ENCODE results near the gene SMIM22.
"Not testable (repeated sequence)": the region's sequence is repeated elsewhere in the genome, so short reads cannot be mapped to it uniquely, and the experiment has no call there.

The SMIM22 gene

DNA sequence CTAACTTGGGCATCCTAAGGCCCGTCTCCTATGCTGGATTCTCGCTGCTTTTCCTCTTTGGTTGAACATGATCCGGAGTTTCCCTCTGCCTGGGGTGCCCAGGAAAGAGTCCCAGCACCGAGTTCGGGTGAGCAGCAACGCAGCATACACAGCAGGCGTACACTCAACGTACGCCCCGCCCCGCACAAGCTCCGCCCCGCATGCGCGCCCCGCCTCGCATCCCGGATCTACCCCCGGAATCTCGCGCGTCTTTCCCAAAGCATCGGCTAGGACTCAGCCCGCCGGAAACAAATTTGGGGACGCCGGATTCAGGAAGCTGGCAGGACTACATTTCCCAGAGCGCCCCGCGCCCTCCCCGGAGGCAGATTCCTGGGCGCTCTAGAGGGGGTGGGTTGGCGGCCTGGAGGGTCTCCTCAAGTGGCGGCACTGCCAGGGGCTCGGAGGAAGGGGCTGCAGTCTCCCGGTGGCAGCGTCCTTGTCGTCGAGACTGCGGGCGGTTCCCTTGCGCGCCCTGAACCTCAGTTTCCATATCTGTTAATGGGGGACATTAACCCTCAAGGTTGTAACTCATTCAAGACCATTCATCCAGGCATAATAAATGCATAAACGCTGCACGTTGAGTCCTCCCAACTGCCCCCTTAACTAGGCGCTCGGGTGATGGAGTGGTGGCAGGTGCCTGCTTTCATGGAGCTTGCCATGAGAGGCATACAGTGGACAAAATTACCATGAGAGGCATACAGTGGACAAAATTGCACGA is 26.4 kb upstream of the SMIM22 start:
- DNase-seq (ENCODE audit: low read depth) = peak; percentile 67

DNA sequence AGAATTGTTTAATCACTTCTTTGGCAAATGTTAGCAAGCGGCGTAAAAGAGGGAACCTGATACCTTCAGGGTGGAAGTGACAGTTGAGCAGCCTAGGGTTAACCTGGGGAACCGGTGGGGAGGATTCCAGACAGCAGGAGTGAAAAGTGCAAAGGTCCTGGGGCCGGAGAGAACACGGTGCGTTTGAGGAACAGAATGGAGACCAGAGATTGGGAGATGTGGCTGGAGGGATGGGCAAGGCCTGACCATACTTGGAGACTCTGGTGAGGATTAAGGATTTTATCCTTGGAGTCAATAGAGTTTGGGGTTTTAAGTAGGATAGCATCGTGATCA is 25.9 kb upstream of the SMIM22 start:
- DNase-seq (ENCODE audit: low read depth) = no peak

DNA sequence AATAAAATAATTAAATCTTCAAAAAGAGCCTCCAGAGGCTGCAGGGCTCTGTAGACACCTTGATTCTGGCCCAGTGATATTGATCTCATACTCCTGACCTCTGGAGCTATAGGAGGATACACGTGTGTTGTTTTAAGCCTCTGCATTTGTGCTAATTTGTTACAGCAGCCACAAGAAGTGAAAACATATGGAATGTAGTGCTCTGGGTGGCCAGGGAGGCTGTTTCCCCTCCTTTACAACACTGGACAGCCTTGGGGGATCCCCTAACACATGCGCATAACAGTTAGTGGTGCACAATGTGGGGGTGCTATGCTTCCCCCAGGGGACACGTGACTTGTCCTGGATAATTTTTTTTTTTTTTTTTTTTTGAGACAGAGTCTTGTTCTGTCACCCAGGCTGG is 23.5 kb upstream of the SMIM22 start:
- no peak for DNase-seq (ENCODE audit: low read depth)

DNA sequence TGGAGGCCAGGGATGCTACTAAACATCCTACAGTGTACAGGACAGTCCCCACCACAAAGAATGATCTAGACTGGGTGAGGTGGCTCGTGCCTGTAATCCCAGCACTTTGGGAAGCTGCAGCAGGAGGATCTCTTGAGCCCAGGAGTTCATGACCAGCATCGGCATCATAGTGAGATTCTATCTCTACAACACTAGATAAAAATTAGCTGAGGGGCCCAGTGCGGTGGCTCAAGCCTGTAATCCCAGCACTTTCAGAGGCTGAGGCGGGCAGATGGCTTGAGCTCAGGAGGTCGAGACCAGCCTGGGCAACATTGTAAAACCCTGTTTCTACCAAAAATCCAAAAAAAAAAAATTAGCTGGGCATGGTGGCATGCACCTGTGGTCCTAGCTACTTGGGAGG is 22.8 kb upstream of the SMIM22 start:
- no peak for DNase-seq (ENCODE audit: low read depth)

DNA sequence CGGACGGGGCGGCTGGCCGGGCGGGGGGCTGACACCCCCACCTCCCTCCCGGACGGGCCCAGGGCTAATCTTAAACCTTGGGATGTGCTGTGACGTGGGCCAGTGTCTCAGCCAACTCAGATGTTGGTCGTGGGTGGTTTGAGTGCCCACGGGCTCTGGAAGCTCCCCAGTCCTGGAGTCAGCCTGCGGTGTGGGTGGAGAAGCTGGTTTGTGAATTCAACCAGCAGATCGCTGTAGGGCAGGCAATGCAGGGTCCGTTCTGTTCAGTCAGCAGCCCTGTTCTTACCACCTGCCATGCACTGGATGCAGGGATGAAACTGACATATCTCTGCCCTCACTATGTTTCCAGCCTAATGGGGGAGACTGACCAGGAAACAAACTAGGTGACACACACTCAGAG is 20.2 kb upstream of the SMIM22 start:
- no peak for DNase-seq (ENCODE audit: low read depth)

DNA sequence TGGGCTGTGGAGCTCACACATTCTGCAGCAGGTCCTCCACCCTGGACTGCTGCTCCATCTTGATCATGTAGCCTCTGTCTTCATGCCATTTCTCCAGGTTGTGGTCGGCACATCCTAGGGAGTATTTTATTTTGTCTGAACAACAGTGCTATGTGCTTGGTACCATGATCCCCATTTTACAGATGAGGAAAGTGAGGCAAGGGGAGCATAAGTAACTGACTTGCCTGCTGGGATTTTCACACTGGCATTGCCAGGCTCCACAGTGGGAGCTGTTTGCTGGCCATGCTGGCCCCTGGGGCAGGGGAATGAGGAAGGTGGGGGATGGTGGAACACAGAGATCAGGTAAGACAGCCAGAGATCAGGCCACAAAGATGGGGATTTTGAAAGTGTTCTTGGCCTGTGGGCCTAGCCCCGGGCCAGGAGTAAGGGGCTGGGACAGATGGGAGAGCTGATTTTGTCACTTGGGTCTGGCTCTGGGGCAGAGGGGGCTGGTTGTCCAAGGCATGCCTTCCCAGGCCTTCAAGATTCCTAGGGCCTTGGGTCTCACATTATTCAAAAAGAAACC is 18.9 kb upstream of the SMIM22 start:
- no peak for DNase-seq (ENCODE audit: low read depth)

DNA sequence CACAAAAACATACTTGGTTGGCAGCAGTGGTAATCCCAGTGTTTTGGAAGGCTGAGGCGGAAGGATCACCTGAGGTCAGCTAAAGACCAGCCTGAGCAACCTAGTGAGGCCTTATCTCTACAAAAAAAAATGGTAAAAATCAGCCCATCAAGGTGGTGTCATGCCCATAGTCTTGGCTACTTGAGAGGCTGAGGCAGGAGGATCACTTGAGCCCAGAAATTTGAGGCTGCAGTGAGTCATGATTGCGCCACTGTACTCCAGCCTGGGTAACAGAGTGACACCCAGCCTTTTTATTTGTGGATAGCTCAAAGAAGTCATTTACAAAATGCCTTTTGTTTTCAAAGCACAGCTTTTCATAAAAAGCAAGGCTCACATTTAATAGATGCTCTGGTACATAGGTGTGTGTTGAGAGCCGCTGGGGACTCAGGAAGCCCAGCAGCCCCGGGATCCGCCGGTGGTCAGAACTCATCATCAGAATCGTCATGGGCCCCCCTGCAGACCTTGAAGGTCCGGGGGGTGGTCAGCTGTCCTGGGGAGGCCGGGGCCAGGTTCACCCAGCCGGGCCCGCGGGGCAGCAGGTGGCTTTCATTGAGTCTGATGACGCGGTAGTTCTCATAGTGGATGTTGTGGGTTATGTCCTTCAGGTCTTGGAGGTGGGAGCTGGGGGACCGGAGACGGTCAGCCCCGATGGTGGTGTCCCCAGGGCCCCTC is 17.7 kb upstream of the SMIM22 start:
- no peak for DNase-seq (ENCODE audit: low read depth)

DNA sequence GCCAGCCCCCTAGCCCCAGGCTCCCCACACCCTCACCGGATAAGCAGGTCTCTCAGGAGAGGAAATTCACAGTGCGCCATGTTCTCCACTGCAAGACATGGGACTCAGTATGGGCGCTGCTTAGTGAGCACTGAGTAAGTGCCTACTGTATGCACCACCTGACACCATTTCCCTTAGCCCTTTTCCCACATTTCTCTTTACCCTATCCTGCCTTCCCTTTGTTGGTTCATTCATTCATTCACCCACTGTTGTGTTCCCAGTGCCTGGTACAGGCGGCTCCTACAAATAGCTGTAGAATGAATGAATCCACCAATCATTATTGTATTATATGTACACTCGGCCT is 17.1 kb upstream of the SMIM22 start:
- DNase-seq (ENCODE audit: low read depth) = no peak

DNA sequence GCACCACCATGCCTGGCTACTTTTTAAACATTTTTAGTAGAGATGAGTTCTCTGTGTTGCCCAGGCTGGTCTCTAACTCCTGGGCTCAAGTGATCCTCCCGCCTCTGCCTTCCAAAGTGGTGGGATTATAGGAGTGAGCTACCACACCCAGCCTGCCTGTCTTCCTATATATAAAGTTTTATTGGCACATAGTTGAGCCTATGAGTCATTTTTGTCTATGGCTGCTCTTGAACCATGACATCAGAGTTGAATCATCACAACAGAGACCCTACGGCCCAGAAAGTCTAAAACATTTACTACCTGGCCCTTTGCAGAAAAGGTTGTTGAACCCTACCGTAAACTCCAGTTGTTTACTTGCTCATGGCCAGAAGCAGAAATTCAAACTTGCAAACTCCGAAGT is 14.9 kb upstream of the SMIM22 start:
- no peak for DNase-seq (ENCODE audit: low read depth)

DNA sequence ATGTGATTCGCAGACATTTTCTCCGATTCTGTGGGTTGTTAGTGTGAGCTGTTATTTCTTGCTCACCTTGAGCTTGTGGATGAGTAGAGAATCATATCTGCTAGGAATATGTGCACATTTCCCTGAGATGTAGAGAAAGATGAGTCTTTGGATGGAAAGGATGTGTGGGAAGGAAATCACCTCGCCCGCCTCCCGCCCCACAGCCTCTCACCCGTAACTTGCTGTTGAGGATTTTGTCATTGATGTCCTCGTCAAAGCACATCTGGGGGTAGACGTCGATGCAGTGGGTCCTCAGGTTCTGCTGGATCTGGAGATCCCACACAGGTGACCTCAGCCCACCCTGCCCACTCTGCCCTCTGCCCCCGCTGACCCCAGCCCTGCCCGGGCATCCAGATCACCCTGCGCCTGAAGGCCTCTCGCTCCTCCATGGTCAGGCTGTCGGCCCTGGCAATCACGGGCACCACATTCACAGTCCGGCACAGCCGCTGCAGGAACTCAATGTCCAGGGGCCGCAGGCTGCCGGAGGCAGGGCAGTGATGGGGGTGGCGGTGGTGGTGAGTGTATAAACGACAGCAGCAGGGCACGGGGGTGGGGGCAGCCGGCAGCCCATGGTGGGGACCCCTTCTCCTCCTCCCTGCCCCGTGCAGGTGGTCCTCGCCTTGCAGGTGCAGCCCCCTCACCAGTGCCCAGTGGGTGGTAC is 11.8 kb upstream of the SMIM22 start:
- no peak for DNase-seq (ENCODE audit: low read depth)

DNA sequence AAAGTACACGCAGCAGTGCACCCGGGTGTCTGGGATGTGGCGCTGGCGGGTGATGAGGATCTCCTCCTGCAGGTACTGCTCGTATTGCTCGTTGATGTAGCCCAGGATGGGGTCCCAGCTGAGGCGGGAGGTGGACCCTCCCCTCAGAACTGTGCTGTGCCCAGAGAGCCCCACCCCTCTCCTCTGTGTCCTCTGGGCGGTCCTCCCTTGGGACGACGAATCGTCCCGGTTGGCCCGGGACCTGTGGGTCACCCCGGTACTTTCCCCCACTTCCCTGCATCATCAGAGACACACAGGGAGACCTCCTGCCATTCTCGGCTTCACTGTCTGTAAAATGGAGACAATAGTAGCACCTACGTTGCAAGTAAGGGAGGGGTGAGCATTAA is 11.2 kb upstream of the SMIM22 start:
- no peak for DNase-seq (ENCODE audit: low read depth)

DNA sequence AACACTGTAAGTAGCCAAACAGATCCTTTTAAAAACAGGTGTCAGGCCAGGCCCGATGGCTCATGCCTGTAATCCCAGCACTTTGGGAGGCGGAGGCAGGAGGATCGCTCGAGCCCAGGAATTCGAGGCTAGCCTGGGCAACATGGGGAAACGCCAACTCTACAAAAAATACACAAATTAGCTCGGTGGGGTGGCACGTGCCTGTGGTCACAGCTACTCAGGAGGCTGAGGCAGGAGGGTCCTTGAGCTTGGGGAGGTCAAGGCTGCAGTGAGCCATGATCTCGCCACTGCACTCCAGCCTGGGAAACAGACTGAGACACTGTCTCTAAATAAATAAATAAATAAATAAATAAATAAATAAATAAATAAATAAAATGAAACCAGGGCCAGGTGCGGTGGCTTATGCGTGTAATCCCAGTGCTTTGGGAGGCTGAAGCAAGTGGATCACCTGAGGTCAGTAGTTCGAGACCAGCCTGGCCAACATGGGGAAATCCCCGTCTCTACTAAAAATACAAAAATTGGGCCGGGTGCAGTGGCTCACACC is 10.7 kb upstream of the SMIM22 start:
- DNase-seq (ENCODE audit: low read depth) = not testable (repeated sequence)

DNA sequence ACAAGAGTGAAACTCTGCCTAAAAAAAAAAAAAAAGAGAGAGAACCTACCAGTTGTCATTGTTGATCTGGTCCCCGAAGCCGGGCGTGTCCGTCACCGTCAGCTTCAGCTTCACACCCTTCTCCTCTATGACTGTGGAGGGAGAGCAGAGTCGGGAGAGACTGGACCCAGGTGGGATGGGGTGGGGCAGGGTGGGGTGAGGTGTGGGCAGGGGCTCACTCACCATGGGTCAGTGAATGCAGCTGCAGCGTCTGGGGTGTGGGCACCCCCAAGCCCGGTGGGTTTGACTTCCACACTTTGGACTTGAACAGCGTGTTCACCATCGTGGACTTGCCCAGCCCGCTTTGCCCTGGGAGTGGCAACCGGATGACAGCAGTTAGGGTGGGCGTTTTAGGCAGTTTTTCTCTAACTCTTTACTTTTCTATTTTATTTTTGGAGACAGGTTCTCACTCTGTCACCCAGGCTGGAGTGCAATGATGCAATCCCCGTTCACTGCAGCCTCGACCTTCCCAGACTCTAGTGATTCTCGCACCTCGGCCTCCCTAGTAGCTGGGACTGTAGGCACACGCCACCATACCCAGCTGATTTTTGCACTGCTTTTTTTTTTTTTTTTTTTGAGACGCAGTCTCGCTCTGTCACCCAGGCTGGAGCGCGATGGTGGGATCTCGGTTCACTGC is 9.3 kb upstream of the SMIM22 start:
- DNase-seq (ENCODE audit: low read depth) = no peak

DNA sequence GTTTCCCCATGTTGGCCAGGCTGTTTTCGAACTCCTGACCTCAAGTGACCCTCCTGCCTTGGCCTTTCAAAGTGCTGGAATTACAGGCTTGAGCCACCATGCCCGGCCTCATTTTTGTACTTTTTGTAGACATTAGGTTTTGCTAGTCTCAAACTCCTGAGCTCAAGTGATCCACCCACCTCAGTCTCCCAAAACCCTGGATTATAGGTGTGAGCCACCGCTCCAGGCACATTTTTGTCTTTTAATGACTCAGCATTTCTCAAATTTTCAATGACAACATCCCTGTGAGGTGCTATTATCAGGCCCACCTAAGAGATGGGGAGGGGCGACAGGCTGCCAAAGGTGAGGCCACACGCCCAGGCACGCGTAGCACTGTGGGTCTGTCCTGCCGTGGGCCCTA is 8.1 kb upstream of the SMIM22 start:
- DNase-seq (ENCODE audit: low read depth) = no peak

DNA sequence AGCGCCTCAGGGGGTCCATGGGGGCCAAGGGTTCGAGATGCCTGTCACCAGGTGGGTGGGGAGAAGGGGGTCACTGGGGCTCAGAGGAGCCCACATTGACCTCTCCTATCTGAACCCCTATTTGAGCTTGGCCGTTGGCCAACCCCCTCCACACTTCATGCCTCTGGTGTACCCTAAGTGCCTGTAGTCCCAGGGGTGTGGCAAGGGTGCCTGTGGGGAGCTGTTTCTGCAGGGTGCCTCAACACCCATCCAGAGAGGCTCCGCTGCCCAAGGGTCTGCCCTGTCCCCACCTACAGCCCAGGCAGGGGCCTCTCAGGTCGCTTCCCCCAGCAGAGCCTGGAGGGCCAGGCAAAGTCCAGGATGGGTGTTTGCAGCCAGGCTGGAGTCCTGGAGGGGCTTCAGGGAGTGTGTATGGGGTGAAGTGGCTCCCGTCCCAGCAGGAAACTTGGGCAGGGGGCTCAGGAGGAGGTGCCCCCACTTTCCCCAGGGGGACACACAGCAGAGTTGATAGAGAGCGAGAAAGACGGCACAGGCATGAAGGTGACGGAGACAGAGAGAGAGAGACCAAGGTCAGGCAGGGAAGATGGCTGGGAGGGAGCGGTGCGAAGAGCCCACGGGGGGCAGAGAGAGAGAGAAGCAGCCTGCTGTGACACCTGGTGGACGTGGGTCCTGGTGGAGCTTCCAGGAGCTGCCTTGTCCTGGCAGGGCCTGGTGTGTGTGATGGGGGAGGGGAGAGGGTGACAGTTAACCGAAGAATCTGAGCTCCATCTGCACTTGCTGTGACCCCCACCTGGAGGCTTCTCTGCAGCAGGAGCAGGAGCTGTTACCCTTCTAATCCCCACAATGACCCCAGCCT is 7.3 kb upstream of the SMIM22 start, which contains the start of gene SEPTIN12:
Gene SEPTIN12, minus strand, starts transcription at position 719 of the 856 bp plus-strand sequence. Its CDS starts 700 bp downstream, at position 19.
- no peak for DNase-seq (ENCODE audit: low read depth)

DNA sequence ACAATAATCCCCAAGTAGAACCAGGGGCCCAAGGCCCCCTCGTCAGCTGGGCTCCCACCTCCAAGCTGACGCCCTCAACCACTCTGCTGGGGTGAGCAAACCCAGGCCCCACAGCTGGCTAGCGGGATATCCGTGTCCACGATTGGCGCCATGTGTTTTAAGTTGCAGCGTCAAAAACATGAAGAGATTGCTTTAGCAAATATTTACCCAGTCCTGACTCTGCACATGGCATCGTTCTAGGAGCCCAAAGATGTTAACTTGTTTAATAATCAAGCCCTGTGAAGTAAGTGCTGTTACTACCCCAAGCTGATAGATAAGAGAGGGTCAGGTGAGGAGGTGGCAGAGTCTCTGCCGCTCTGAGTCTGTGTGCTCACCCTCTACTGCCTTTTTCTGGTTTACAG is 6.7 kb upstream of the SMIM22 start:
- DNase-seq (ENCODE audit: low read depth) = no peak

DNA sequence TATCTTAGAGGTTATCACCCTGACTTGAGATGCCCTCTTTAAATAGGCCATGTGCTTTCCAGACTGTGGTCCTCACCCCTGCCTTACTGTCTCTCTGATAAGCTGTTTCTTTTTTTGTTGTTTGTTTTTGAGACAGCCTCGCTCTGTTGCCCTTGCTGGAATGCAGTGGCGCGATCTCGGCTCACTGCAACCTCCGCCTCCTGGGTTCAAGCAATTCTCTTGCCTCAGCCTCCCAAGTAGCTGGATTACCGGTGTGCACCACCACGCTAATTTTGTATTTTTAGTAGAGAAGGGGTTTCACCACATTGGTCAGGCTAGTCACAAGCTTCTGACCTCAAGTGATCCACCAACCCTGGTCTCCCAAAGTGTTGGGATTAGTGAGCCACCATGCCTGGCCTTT is 6.3 kb upstream of the SMIM22 start:
- no peak for DNase-seq (ENCODE audit: low read depth)

DNA sequence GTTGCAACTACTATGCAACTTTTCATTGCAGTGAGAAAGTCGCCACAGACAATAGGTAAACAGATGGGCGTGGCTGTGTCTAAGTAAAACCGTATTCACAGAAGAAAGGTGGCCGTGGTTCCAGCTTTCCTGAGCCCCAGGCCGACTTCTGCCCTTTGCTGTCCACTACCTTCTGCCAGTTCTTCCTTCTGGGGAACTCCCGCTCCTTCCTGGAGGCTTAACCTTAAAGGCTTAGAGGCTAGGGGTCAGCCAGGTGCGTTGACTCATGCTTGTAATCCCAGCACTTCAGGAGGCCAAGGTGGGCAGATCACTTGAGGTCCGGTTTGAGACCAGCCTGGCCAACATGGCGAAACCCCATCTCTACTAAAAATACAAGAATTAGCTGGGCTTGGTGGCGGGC is 4.9 kb upstream of the SMIM22 start:
- DNase-seq (ENCODE audit: low read depth) = no peak

DNA sequence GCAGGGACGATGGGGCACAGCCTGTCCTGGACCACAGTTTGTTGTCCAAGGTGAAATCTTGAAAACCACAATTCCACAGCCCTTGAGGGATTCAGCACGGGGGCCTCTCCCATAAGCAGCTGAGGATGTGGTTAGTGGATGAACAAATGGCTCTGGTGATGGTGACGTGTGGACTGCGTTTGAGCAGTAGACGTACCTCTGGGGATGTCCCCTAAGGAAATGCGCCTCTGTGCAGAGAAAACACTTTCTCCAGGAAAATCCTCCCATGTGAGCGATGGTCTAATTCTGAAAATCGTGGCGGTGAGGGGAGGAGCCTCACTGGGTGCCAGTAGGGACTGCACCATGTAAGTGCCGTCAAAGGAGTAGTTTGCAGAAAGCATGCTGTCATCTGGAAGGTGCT is 4.3 kb upstream of the SMIM22 start:
- no peak for DNase-seq (ENCODE audit: low read depth)

DNA sequence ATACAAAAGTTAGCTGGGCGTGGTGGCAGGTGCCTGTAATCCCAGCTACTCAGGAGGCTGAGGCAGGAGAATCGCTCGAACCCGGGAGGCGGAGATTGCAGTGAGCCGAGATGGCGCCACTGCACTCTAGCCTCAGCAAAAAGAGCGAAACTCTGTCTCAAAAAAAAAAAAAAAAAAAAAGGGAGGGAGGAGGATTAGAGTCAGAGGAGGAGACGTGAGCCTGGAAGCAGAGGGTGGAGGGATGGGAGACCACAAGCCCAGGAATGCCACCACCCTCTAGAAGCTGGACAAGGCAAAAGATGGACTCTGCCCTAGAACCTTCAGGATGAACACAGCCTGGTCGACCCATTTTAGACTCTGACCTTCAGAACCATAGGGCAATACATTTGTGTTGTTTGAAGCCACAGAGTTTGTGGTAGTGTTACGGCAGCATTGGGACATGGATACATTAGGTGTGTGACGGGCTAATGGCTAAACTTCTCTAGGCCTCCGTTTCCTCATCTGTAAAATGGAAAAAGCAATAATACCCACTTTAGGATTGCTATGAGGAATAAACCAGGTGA is 2.1 kb upstream of the SMIM22 start:
- no peak for DNase-seq (ENCODE audit: low read depth)
